GM19023 (cell line): ENCODE data around the gene MARCO.
"Not testable (repeated sequence)": the region's sequence is repeated elsewhere in the genome, so short reads cannot be mapped to it uniquely, and the experiment has no call there.

Experiments
- ATAC-seq: cut with Tn5 transposase; IDR thresholded peaks from one replicate; pipeline ENCODE4 v1.9.1; 2021; ENCODE audit warnings: mild to moderate bottlenecking, moderate library complexity; ENCODE audit not compliant: unreplicated experiment

MARCO gene

GRCh38 chr2:119029297-119029696, 87.3 kb downstream of the MARCO start:
- no peak for ATAC-seq

DNA sequence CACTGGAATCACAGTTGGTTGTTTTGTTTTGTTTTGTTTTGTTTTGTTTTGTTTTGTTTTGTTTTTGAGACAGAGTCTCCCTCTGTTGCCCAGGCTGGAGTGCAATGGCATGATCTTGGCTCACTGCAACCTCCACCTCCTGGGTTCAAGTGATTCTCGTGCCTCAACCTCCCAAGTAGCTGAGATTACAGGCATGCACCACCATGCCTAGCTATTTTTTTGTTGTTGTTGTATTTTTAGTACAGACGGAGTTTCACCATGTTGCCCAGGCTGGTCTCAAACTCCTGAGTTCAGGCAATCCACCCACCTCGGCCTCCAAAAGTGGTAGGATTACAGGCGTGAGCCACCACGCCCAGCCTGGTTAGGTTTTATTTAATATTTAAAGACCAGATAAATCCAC, 95.9 kb downstream of the MARCO start:
- not testable (repeated sequence) for ATAC-seq

DNA sequence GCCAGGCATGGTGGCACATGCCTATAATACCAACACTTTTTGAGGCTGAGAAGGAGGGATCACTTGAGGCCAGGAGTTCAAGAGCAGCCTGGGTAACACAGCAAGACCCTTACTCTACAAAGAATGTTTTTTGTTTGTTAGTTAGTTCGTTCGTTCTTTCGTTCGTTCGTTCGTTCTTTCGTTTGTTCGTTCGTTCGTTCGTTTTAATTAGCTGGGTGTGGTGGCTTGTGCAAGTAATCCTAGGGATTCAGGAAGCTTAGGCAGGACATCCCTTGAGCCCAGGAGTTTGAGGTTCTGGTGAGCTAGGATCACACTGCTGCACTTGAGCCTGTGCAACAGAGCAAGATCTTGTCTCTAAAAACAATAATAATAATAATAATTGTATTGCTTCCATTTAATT, 98.7 kb downstream of the MARCO start:
- no peak for ATAC-seq
